OCI-LY7 (cell line): ENCODE measurements around the gene NALF2.

Source experiments
- EZH2phosphoT487 ChIP-seq: fragments of 200-600 bp; sonication (generic); IDR thresholded peaks from 2 replicates; pipeline ENCODE4 v1.6.1; 2018; ENCODE audit warnings: low read depth, borderline replicate concordance, mild to moderate bottlenecking, mixed run types, antibody characterized with exemption, low read length, moderate library complexity, mixed read lengths
- TF ChIP-seq, protein P1 (sequence below): fragments of 200-600 bp; sonication (generic); conservative IDR thresholded peaks from 2 replicates; pipeline ENCODE4 v1.5.1; 2014; ENCODE audit warnings: mild to moderate bottlenecking, antibody characterized with exemption, low read length, moderate library complexity, mixed read lengths

DNA sequence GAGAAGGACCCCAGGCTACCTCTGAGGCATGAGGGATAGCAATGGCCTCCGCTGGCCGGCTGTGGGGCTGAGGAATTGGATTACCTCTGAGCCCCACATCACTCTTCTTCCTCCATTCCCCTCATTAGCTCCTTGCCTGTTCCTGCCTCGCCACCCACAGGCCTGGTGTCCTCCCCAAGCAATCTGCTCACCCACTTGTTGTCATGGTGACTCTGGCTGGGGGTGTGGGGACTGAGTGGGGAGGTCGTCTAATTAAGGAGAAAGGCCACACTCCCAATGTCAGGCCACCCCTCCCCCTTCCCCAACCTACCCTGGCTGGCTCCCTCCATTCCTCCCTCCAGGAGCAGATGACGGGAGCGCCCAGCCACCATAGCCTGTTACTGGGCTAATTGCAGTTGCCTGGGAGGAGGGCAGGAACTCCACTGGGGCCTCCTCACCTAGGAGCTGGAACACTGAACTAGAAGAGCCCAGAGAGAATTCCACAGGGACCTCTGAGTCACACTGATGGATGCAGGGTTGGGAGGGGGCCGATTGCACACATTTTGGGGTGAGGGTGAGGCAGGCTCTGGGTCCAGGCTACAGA lies 20.7 kb downstream of the NALF2 start:
- TF ChIP-seq, protein P1, sequence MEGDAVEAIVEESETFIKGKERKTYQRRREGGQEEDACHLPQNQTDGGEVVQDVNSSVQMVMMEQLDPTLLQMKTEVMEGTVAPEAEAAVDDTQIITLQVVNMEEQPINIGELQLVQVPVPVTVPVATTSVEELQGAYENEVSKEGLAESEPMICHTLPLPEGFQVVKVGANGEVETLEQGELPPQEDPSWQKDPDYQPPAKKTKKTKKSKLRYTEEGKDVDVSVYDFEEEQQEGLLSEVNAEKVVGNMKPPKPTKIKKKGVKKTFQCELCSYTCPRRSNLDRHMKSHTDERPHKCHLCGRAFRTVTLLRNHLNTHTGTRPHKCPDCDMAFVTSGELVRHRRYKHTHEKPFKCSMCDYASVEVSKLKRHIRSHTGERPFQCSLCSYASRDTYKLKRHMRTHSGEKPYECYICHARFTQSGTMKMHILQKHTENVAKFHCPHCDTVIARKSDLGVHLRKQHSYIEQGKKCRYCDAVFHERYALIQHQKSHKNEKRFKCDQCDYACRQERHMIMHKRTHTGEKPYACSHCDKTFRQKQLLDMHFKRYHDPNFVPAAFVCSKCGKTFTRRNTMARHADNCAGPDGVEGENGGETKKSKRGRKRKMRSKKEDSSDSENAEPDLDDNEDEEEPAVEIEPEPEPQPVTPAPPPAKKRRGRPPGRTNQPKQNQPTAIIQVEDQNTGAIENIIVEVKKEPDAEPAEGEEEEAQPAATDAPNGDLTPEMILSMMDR = no peak
- TF ChIP-seq EZH2phosphoT487 = no peak
